PC-3 (cell line): ENCODE measurements around the gene THRB. TPM values are rescaled to one million over a fixed set of nuclear protein-coding genes. Genes with fewer than 3 reads are reported as not detected.

Experiments used
- ATAC-seq: fragments of 200-7000 bp; cut with Tn5 transposase; 2 replicates; pipeline ENCODE4 v1.9.1; 2020; ENCODE audit warnings: mild to moderate bottlenecking, moderate library complexity
- BruUV-seq: library from RNA; stranded (reverse); fragments of 400-500 nt; replicated peaks from 2 replicates; lab custom pipeline; 2021; lab: Mats Ljungman, UMichigan
- CTCF ChIA-PET: fragments of 300-600 bp; sonication (Branson Sonifier 250); formaldehyde crosslinking; loops from one replicate; lab custom pipeline; 2022; ENCODE audit warnings: antibody characterized with exemption; lab: Charles Lee
- POLR2A ChIA-PET: fragments of 300-600 bp; sonication (Branson Sonifier 250); formaldehyde crosslinking; loops from one replicate; lab custom pipeline; 2022; ENCODE audit warnings: antibody characterized with exemption; ENCODE audit not compliant: unreplicated experiment; lab: Charles Lee
- DNase-seq: peaks from one replicate; pipeline ENCODE4 v3.0.0-alpha.2; 2015
- H2AFZ ChIP-seq: fragments of 300-600 bp; sonication (generic); 2 replicates; pipeline ENCODE4 v1.6.0; 2016; ENCODE audit warnings: antibody characterized with exemption, low read length
- H3F3A ChIP-seq: fragments of 300-600 bp; sonication (generic); one replicate; pipeline ENCODE4 v1.6.0; 2017; ENCODE audit warnings: antibody characterized with exemption, low read length, control low read depth, mild to moderate bottlenecking; ENCODE audit not compliant: unreplicated experiment
- H3K27ac ChIP-seq: fragments of 300-600 bp; sonication (generic); 2 replicates; pipeline ENCODE4 v1.5.1; 2016; ENCODE audit warnings: mild to moderate bottlenecking, low read length
- H3K27me3 ChIP-seq: fragments of 300-600 bp; sonication (generic); 2 replicates; pipeline ENCODE4 v1.6.1; 2016; ENCODE audit warnings: low read length, mixed read lengths
- H3K36me3 ChIP-seq: fragments of 300-600 bp; sonication (generic); 2 replicates; pipeline ENCODE4 v1.6.1; 2016; ENCODE audit warnings: low read depth, mixed run types, low read length, mixed read lengths
- H3K4me1 ChIP-seq: fragments of 300-600 bp; sonication (generic); 2 replicates; pipeline ENCODE4 v1.5.1; 2016; ENCODE audit warnings: low read length; ENCODE audit not compliant: insufficient read depth
- H3K4me2 ChIP-seq: fragments of 300-600 bp; sonication (generic); 2 replicates; pipeline ENCODE4 v1.6.0; 2016; ENCODE audit warnings: low read length
- H3K4me3 ChIP-seq: fragments of 300-600 bp; sonication (generic); 2 replicates; pipeline ENCODE4 v1.5.1; 2016; ENCODE audit warnings: mild to moderate bottlenecking, low read length, mixed read lengths
- H3K79me2 ChIP-seq: fragments of 300-600 bp; sonication (generic); 2 replicates; pipeline ENCODE4 v1.6.1; 2017; ENCODE audit warnings: low read length, mixed read lengths
- H3K9ac ChIP-seq: fragments of 300-600 bp; sonication (generic); 2 replicates; pipeline ENCODE4 v1.6.0; 2016; ENCODE audit warnings: mild to moderate bottlenecking, low read length
- H3K9me2 ChIP-seq: fragments of 300-600 bp; sonication (generic); replicated peaks from 2 replicates; pipeline ENCODE4 v1.6.1; 2016; ENCODE audit warnings: mixed run types, low read length, mixed read lengths
- H3K9me3 ChIP-seq: fragments of 300-600 bp; sonication (generic); 2 replicates; pipeline ENCODE4 v1.6.1; 2016; ENCODE audit warnings: low read length, mixed read lengths
- H4K20me1 ChIP-seq: fragments of 300-600 bp; sonication (generic); 2 replicates; pipeline ENCODE4 v1.6.1; 2016; ENCODE audit warnings: low read length, mixed read lengths
- CTCF ChIP-seq: fragments of 300-600 bp; sonication (generic); conservative IDR thresholded peaks from 2 replicates; pipeline ENCODE4 v1.5.1; 2017; ENCODE audit warnings: antibody characterized with exemption, low read depth, mild to moderate bottlenecking, low read length
- EZH2 ChIP-seq: fragments of 300-600 bp; sonication (generic); IDR thresholded peaks from one replicate; pipeline ENCODE4 v1.6.1; 2017; ENCODE audit warnings: antibody characterized with exemption, mild to moderate bottlenecking, low read length; ENCODE audit not compliant: unreplicated experiment
- EZH2phosphoT487 ChIP-seq: fragments of 300-600 bp; sonication (generic); IDR thresholded peaks from 2 replicates; pipeline ENCODE4 v1.6.1; 2018; ENCODE audit warnings: mild to moderate bottlenecking, antibody characterized with exemption, low read length, borderline replicate concordance
- intact Hi-C: fragments of 100-400 bp; cut with micrococcal nuclease; formaldehyde crosslinking; loops from 2 replicates; pipeline ENCODE4 v1.9.0; 2023
- total RNA-seq: library from RNA; depleted of rRNA; stranded (reverse); fragments of >200 nt; gene quantifications from 2 replicates; pipeline ENCODE4 v1.2.3, GENCODE V29; 2014

Gene THRB
- total RNA-seq, 1 experiment from 2014 or later = 9.7 TPM

GRCh38 chr3:24225385-24225950 is 269.2 kb downstream of the THRB start:
- Histone ChIP-seq H3K4me3 (no peak overlapping the region), H4K20me1 (no peaks in the 10 kb centered on the region), H3K4me1 (peaks cover 10% of the 10 kb centered on the region; the same call in 1 of the 2 replicates), H3K9me2 (no peaks in the 10 kb centered on the region), H3K9ac (no peak overlapping the region), H2AFZ (no peak overlapping the region), H3K36me3 (no peaks in the 10 kb centered on the region), H3K27ac (no peak overlapping the region), H3K27me3 (no peaks in the 10 kb centered on the region), H3K9me3 (no peaks in the 10 kb centered on the region), H3K4me2 (no peak overlapping the region), H3K79me2 (no peaks in the 10 kb centered on the region), H3F3A (no peaks in the 10 kb centered on the region)
- BruUV-seq = no TSS peak
- no peak for DNase-seq
- ChIA-PET CTCF (interaction anchor here (0.6 kb wide), 1 partner anchor 267 kb away, joined by 5 read pairs; no protein-coding TSS in a partner anchor), POLR2A (no interaction called here)
- intact Hi-C loops = no loop called here
- no peak for TF ChIP-seq EZH2
- no peak for TF ChIP-seq CTCF
- no peak for TF ChIP-seq EZH2phosphoT487
- no peak for ATAC-seq

DNA sequence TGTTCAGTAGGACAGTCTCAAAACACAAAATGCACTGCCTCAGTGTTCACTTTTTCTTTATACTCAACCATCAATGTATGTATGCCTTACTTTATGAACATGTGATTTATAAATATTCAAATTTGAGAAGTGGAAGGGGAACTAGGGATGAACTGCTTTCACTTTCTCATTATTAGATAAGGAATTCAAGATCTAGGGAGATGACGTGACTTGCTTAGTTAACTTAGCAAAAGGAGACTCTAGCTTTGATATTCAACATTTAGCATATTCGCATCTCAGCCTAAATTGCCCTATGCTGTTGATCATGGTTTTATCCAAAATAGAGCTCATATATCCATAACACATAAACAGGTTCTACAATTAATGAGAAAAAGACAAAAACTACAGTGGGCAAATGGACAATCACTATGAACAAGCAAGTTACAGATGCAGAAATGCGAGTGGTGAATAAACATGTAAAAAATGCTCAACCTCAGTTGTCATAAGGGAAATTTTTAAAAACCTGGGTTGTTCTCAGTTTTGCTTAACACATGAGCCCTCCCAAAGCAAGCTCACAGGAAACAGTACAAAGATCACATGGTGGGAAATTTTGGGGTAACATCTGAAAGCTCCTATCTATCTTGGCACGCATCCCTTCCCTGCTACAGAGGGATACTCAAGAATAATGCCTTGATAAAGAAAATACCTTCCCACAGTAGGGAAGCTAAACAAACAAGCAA is 269.8 kb downstream of the THRB start:
- H3K79me2 ChIP-seq = no peaks in the 10 kb centered on the region
- no peak for TF ChIP-seq EZH2
- no peak for TF ChIP-seq EZH2phosphoT487
- TF ChIP-seq CTCF = no peak
- BruUV-seq = no TSS peak
- H3K27ac ChIP-seq = no peak overlapping the region
- H3K4me1 ChIP-seq = peaks cover 13% of the 10 kb centered on the region; the same call in 1 of the 2 replicates
- H3K4me3 ChIP-seq = no peak overlapping the region
- CTCF ChIA-PET = no interaction called here
- DNase-seq (no peak), ATAC-seq (no peak)
- H3F3A ChIP-seq = no peaks in the 10 kb centered on the region
- no peaks in the 10 kb centered on the region for H3K9me2 ChIP-seq
- no peaks in the 10 kb centered on the region for H3K27me3 ChIP-seq
- H3K9me3 ChIP-seq = no peaks in the 10 kb centered on the region
- H3K36me3 ChIP-seq = no peaks in the 10 kb centered on the region
- no peak overlapping the region for H3K4me2 ChIP-seq
- intact Hi-C loops = no loop called here
- no peaks in the 10 kb centered on the region for H4K20me1 ChIP-seq
- H3K9ac ChIP-seq = no peak overlapping the region
- POLR2A ChIA-PET = interaction anchor here (0.7 kb wide), 1 partner anchor 393 kb away, joined by 4 read pairs; no protein-coding TSS in a partner anchor
- H2AFZ ChIP-seq = no peak overlapping the region
